Pons (tissue), 1 donor: Measurements from ENCODE around the gene THAP11.
A peak's percentile ranks its signal among the peaks of the same experiment; 100 is the strongest.
"Not testable (repeated sequence)": the region's sequence is repeated elsewhere in the genome, so short reads cannot be mapped to it uniquely, and the experiment has no call there.

Experiments used
- DNase-seq: peaks from one replicate; pipeline ENCODE4 v3.0.0-alpha.2; 2016; ENCODE audit warnings: low spot score

Gene THAP11

GRCh38 chr16:67862623-67863583, 20.8 kb downstream of the THAP11 start:
- no peak for DNase-seq

- DNase-seq = not testable (repeated sequence)
These were observed 21.9 kb downstream of the THAP11 start for GRCh38 chr16:67864044-67864443.

- no peak for DNase-seq
These were observed 22.5 kb downstream of the THAP11 start for GRCh38 chr16:67864594-67864993.

- DNase-seq = no peak
These were observed 23.2 kb downstream of the THAP11 start for GRCh38 chr16:67865318-67865717.

- no peak for DNase-seq
These were observed 26.2 kb downstream of the THAP11 start for GRCh38 chr16:67868290-67868689.

GRCh38 chr16:67869653-67870052, 27.5 kb downstream of the THAP11 start:
- DNase-seq = no peak

GRCh38 chr16:67871256-67871655, 29.1 kb downstream of the THAP11 start:
- no peak for DNase-seq

GRCh38 chr16:67872131-67872630, 30.1 kb downstream of the THAP11 start:
- no peak for DNase-seq

- no peak for DNase-seq
These were observed 30.7 kb downstream of the THAP11 start, which contains the start of gene EDC4 for GRCh38 chr16:67872631-67873434. TSS of gene EDC4 (plus strand) at chr16:67873052. CDS start at chr16:67873262, 210 bp downstream.

GRCh38 chr16:67873435-67874370, 31.6 kb downstream of the THAP11 start:
- no peak for DNase-seq

- no peak for DNase-seq
These were observed 32.3 kb downstream of the THAP11 start for GRCh38 chr16:67874372-67874771.

- DNase-seq = no peak
These were observed 34.9 kb downstream of the THAP11 start for GRCh38 chr16:67877064-67877463.

- DNase-seq = no peak
These were observed 36.1 kb downstream of the THAP11 start for GRCh38 chr16:67878232-67878631.

- no peak for DNase-seq
These were observed 36.7 kb downstream of the THAP11 start for GRCh38 chr16:67878846-67879245.

- DNase-seq = no peak
These were observed 37.3 kb downstream of the THAP11 start for GRCh38 chr16:67879462-67879861.

GRCh38 chr16:67879936-67880335, 37.8 kb downstream of the THAP11 start:
- no peak for DNase-seq

- DNase-seq = no peak
These were observed 38.5 kb downstream of the THAP11 start for GRCh38 chr16:67880584-67880983.

GRCh38 chr16:67881621-67882161, 39.6 kb downstream of the THAP11 start:
- DNase-seq = peak; percentile 80

- DNase-seq = peak; percentile 96
These were observed 40.4 kb downstream of the THAP11 start for GRCh38 chr16:67882374-67883145.

- no peak for DNase-seq
These were observed 41.2 kb downstream of the THAP11 start for GRCh38 chr16:67883146-67883871.
